Hematopoietic multipotent progenitor cell (in vitro differentiated cells): Measurements from ENCODE around the gene EML1. TPM values are rescaled to one million over a fixed set of nuclear protein-coding genes. Genes with fewer than 3 reads are reported as not detected.
A peak's percentile ranks its signal among the peaks of the same experiment; 100 is the strongest.

Source experiments
- DNase-seq, 3 donors: peaks; one replicate each; pipeline ENCODE4 v3.0.0-alpha.2; 2011 to 2015; ENCODE audit warnings: low read depth in 2 of 3, low spot score in 2 of 3
- total RNA-seq: library from RNA; depleted of rRNA; stranded (reverse); fragments of >200 nt; gene quantifications from one replicate; pipeline ENCODE4 v1.2.3, GENCODE V29; 2012

Gene EML1
- total RNA-seq, 1 donor: under 0.01 TPM

DNA sequence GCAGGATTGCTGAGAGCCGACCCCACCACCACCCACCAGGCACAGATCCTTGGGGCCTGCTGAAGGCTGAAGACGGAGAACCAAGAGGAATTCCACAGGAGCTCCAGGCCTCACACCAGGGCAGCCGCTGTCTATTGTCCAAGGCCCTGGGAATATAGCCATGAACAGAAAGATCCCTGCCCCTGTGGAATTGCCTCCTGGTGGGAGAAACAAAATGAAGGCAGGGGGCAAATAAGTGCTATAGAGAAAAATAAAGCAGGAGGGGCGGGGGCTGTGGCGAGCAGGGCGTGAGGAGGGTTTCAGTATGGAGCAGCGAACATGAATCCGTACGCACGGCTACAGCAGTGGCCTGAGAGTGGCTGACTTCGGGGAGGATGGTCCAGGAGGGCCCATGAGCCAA is 96.1 kb downstream of the EML1 start:
- DNase-seq: no peak

DNA sequence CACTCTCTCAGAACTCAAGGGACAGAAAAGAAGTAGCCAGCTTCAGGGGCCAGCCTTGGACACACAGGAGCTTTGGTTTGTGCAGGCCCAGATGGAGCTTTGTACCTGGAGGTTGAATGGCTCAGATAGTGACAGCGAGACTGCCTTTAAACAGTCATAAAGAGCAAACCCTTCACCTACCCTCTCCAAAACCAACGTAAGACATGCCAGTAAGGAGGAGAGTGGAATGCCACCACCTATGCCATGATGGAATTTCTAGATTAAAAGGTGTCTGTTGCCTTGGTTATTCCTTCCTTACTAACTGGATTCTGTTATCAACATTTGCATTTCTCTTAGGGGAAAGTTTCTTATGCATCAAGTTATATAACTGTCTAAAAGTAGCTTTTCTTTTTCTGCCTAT is 98.1 kb downstream of the EML1 start:
- no peak for DNase-seq

DNA sequence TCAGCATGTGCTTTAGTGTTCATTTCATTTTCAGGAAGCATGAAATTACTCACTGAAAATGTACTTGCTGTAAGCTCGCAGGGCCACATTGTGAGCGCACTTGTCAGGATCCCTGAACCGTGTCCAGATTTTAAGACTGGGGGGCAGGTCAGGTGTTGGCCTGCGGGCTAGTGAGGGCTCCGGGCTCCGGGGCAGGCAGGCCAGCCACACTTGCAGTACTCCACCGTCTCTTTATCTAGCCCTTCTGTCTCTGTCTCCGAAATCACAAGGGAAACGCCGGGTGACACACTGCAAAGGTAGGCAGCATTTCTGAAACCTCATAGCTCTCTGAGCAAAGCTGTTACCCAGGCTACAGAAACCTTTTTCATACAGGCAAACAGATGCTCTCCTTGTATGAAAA is 98.7 kb downstream of the EML1 start:
- DNase-seq: no peak

DNA sequence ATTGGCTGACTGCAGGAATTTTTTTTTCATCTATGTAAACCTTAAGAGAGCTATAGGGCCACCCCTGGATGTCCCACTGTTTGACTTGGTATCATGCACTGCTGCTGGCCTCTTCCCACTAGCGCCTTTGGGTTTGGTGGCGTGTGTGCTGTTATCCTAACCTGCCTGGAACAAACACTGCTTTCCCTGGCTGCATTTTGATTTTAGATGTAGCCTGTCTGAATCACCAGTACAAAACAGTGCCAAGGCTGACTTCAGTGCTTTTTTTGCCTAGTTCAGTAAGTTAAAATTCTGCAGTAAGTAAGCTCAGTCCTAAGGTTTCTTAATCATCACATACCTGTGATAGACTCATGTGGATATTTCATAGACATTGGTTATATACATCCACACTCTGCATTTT is 99.2 kb downstream of the EML1 start:
- no peak for DNase-seq

DNA sequence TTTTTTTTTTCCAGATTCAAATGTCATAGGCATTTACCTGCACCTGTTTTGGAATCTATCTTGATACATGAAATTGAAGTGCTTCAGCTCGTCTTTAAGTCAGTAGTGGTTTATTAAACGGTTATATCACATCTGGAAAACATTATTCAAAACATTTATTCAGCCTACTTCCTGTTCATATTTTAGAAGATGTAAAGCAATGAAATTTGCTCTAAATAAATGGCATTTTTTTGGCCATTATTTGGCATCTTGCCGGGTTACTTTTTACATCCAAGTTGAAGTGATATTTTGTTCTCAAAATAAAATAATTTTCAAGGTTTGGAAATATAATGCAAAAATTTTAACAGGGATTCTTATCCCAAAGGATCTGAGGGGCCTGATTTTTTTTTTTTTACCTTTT is 103.1 kb downstream of the EML1 start:
- no peak for DNase-seq

DNA sequence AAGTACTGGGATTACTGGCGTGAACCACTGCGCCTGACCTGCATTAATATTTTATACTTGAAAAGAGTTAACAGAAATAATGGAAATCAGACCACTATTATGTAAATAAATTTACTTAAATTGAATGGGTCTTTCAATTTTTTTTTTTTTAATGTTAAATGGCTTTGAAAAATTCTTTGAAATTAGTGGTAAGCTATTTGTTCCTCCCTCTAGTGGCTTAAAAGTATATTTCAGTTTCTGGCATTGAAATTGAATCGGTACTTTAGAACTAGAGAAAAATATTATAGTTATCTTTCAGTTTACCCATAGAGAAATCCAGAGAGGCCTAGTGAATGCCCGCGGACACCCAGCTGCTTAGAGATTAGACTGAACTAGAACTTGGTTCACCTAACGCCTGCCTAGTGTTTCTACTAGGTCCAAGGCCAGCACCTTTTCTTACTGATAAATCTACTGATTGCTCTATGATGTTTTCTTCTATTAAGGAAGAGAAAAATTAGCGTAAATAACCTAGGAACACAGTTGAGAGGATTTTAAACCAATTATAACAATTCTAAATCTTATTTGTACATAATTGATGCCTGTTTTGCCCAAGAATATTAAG is 106.5 kb downstream of the EML1 start:
- peak in 2 of 3 donors; percentile 12 to 48 for DNase-seq

DNA sequence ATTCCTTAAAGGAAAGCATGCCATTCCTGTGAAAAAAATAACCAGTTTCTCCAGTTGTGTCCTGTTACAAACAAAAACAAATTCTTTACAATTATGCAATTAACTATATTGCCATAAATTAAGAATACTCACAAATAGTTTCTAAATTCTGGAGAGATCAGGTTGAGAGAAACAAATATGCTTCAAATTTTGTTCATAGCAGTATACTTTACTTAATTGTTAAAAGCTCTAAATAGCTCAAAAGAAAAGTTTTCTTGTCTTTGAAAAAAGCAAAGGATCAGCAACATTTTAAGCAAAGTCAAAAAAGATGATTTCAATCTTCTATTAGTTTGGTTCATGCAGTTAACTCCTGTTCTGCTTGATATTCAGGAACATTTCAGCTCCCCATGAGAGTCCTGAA is 109.7 kb downstream of the EML1 start:
- no peak for DNase-seq

DNA sequence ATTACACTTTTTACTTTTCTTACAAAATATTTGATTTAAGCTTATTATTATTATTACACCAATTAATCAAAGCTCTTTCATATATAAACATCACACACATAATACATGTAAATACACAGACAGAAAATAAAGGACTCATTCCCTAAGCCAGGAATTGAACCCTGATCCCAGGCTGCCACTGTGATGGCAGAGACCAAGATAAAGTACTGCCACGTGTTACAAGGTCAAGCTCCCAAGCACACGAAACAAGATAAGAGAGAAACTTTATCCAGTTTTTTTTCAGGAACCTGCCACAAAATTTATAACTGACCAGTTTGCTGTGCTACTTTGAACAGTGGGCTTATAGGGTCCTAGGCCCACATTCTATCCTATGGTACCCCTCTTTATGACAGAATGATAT is 111.3 kb downstream of the EML1 start:
- DNase-seq: no peak

DNA sequence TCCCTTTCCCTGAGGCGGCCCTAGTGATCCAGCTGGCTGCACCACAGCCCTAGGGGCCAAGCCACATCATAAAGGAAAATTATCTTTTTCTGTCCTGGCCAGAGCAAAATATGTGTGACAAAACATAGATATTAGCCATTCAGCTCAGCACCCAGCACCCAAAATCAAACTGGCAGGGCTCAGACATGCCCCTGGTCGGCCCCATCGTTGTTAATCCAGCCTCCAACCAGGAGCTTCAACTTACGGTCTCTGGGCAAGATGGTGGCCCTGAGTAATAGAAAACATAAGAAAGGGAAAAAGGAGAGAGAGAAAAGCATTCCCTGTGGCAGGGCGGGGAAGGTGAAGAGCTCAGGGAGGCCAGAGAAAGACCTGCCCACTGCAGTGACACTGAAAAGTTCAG is 111.9 kb downstream of the EML1 start:
- no peak for DNase-seq

DNA sequence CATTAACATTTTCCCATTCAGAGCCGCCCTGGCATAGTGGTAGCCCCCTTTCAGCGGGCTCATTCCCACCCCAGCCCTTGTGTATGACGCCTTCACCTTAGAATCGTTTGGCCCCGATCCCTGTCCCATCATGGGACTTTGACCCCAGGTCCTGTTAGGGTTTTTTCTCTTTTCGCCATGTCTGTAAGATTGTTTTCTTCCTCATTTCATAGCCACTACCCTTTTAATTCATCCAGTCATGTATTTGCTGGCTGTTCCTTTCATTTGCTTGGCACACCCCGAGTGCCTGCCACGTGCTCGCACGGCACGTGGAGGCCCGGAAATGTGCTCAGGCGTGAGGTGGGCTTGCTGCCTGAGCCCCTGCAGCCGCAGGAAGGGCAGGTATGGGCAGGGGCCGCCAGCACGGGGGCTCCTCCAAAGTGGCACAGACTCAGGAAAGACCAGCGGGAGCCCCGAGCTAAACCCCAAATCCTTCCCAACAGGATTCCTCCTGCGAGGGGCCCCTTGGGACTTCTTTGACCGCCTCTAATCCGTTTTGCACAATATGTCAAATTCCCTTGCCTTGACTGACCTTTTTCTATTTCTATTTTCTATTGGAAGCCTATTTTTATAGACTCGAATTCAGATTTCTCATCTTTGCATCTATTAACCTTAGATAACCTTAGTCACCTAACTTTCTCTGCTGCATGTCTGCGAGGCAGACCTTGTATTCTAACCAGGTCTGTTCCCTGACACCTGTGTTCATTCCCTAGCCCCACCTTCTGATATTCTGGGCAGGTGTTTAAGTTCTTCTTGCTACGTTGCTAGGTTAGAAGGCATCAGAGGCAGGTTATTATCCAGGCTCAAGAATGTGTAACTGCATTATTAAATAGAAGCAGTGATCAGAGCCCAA is 114.8 kb downstream of the EML1 start:
- no peak for DNase-seq

DNA sequence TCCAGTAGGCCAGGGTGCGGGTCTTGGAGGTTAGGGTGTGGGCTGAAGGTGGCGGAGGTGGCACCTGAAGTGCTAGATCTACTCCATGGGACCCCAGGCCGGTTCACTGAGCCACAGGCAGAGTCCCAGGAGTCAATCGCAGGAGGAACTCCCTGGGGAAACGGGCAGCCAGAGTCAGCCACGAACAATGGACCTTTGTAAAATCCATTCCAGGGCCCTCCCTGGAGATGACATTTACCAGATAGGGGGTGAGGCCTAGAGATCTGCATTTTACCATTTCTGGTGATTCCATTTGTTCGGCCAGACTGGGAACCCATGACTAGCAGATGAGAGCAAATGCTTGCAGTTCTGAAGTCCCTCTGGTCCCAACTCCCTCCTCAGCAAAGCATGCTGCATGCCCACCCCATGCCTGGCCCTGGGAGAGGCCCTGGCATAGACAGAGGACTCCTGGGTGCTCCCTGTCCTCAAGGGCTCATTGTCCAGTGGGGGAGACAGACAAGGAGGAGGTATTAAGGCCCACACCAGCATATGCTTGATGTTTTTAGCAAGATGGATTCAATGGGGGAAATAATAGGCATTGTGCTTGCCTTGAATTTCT is 115.5 kb downstream of the EML1 start:
- no peak for DNase-seq

DNA sequence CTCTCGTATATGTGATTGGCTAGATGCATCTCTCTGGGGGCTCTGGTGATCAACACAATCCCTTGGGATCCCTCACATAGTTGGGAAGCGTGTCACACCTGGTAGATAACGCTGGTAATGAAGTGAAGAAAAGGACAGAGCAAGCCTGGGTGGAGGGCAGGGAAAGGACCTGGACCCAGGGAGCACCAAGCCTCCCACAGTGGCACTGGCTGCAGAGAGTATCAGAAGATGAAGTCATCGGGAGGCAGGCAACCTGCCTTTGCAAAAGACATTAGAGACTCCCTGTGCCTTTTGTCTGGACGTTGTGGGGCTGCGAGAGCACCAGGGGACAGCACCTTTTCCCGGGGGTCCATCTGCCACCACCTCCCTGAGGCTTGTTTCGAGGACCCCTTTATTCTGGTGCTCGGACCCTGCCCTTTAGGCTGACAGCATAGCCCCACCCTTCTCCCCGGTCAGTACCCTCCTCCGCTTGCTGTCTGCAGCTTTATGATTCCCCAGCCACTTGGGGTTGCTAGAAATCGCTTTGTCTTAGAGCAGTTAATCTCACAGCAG is 116.4 kb downstream of the EML1 start:
- DNase-seq: no peak

DNA sequence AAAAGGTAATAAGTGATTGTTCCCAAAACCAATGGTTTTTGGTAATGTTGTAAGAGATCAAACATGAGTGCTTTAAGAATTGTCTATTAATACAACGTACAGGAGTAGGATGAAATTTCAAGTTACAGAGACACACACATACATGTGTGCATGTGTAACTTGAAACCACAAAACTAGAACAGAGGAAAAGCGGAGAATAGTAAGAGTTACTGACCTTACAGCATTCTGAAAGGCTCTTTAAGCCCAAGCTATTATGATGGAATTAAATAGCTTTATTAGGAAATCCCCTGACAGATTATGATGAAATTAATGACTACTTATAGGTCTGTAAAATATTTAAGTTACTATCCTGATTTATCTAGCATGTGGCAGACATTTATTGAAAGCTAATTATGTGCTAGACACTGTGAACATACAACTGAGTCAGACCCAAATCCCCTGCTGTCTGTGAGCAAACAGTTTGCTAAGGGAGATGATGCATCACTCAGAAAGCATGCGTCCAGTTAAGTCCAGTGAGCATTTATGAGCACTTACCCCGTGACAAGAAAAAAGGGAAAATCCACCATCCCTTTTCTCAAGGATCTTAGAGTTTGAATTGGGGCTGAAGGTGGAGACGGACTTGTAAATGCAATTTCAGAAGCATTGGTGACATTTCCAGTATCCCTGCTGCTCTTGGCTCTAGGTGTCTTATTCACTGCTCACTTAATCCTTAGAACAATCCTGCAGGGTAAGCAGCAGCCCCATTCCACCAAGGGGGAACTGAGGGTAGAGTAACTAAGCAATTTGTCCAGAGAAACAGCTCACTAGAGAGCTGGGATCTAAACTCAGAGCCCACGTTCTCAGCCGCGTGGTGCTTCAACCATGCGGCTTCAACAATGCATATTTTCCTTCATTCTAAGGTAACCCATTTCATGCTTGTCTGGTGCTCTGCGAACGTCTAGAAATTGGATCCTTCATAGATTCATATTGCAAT is 117.4 kb downstream of the EML1 start:
- DNase-seq: no peak

DNA sequence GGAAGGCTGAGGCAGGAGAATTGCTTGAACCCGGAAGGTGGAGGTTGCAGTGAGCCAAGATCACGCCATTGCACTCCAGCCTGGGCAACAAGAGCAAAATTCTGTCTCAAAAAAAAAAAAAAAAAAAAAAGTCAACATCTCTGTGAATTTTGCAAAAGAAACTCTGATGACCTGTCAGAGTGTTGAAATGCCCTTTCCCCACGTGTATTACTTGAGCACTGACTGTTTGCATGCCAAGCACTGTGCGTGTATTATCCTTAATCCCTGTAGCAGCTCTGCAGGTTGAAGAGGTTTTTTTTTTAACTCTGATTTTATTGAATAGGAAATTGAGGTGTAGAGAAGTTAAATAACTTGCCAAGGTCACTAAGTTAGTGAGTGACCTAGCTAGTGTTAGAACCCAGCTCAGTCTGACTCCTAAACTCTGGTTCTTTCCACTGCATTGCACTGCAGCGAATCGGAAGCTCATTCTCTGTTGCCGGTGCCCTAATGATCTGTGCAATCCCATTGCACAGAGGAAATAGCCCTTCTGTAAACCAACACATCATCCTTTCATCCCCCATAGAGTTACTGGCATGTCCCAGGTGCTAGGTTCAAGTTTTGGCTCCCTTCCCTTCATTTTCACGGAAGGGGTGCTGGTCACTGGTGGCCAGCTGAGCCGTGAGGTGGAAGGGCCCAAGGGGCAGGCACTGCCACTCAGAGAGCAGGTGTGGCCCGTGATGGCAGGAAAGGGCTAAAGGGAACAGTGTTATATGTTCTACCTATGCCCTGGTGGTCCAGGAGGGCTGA is 122.3 kb downstream of the EML1 start:
- DNase-seq: no peak

DNA sequence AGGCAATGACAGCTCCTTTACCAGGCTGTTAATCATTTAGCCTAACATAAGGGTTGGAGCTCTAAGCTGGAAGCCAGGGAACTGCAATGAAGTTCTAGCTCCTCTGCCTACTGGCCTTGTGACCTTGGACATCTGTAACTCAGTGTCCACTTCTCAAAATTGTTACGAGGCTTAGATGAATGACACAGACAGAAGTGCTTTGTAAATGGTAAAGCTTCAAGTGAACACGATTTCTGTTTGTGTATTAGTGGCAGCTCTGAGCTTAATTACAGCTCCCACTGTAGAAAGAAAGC is 122.8 kb downstream of the EML1 start:
- no peak for DNase-seq

DNA sequence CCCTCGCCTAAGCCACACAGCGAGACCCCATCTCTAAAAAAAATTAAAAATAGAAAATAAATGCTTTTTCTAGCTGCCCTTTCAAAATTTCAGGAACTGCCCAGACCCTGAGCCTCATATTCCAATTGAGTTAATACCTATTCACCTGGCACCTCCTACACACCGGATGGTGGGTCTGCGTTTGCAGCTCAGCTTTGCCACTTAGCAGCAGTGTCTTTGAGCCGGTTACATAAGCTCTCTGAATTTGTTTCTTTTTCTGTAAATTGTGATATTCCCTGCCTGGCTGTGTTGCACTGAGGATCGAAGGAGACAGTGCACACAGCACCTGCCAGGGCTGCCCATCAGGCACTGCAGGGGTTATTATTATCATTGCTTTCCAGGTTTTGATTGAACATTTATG is 125.6 kb downstream of the EML1 start:
- no peak for DNase-seq

DNA sequence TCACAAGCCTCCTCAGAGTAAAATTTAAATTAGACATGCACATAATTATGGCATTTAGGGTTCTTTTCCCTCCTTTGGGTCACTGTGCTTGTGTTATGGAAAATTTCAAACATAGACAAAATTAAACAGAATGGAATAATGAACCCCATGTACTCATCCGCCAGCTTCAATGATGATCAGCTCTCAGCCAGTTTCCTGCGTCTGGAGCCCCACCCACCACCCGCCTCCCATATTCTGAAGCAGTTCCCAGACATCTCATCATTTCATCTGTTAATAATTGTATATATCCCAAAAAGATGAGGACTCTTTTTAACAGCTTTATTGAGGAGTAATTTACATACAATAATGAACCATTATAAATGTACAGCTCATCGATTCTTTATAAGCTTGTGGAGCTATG is 128.2 kb downstream of the EML1 start:
- no peak for DNase-seq

DNA sequence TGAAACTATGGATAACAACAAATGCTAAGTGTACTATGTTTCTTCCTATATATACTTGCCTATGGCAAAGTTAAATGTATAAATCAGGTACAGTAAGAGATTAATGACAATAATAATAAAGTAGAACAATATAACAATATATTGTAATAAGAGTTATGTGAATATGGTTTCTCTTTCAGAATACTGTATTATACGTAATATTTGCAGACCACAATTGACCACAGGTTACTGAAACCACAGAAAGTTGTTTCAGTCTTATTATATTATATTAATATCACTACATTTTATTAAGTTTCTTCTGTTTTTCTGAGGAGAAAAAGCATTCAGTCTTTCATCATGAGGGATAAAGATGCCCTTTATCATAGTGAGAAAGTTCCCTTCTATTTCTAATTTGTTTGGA is 131.2 kb downstream of the EML1 start:
- DNase-seq: no peak

DNA sequence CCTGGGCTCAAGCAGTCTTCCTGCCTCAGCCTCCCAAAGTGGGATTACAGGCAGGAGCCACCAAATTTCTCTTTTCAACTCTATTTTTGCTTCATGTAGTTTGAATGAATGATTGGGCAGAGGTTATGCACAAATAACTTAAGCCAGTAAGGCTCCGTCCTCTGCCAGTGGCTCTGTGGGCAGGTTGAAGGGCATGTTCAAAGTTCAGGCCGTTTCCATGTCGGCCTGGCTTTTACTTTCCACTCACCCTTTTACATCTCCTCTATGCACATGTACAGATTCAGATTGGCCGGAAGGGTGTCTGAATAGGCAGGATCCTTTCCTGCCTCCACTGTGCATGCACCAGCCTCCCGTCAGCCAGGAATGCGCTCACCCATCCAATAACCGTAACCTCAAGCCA is 132.3 kb downstream of the EML1 start:
- DNase-seq: no peak

DNA sequence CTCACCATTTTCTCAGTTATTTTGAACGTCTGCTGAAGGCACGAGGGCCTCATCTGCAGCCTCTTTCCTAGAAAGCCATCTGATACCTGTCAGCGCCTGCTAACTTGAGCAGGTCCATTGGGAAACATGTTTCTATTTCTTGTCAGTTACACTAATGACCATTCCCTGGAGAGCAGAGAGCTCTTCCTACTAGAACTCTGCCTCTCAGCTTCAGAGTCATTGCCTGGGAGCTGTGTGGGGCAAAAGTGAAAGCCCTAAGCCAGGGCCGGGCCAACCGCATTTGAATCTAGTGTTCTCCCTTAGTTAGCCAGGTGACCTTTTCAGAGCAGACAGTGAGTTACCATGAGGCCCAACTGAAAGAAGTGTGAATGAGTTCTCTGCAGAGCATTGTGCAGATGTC is 135.8 kb downstream of the EML1 start:
- no peak for DNase-seq
